ENCODE data around the gene FILIP1L.

DNA sequence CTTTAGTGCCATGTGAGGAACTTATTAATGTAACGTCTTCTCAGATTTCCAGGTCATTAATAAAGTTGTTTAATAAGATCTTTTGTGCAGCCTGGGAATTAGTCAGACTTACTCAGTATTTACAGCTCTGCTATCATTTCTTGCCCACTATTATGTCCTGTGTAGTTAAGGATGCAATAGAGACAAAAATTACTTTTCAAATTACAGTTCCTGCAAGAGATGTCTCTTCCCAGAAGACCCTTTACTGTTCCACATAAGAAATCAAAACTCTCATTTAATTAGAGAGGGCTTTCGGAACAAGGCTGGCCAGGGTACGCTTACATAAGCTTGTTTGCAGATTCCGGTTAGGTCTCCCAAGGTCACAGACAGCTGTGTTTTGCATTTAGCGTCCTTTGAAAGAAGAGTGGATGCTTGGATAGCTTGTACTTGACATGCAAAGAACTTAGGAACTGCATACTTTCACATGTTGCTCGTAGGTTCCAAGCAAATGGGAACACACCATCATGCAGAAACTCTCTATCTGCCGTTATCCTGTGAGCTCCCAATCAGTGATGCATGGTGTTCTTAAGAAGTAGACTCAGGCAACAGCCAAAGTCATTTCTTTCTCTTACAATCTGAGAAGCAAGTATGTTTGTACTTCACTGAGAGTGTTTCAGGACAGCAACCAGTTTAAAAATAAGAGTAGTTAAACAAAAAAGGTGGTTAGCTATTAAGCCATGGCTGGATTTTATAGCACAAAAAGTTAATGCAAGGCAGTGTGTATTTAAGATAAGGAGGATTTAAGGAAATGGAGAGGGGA is 37.4 kb downstream of the FILIP1L start:
- TF ChIP-seq, protein P1, sequence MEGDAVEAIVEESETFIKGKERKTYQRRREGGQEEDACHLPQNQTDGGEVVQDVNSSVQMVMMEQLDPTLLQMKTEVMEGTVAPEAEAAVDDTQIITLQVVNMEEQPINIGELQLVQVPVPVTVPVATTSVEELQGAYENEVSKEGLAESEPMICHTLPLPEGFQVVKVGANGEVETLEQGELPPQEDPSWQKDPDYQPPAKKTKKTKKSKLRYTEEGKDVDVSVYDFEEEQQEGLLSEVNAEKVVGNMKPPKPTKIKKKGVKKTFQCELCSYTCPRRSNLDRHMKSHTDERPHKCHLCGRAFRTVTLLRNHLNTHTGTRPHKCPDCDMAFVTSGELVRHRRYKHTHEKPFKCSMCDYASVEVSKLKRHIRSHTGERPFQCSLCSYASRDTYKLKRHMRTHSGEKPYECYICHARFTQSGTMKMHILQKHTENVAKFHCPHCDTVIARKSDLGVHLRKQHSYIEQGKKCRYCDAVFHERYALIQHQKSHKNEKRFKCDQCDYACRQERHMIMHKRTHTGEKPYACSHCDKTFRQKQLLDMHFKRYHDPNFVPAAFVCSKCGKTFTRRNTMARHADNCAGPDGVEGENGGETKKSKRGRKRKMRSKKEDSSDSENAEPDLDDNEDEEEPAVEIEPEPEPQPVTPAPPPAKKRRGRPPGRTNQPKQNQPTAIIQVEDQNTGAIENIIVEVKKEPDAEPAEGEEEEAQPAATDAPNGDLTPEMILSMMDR (IDR thresholded peaks at IDR 0.05 in 4 of 5, conservative IDR thresholded peaks at IDR 0.05 in 1 of 5) = no peak
- no peak for TF ChIP-seq POLR2A (IDR thresholded peaks at IDR 0.05)
